H9 (cell line): ENCODE measurements around the gene PCBD2. TPM values are rescaled to one million over a fixed set of nuclear protein-coding genes. Genes with fewer than 3 reads are reported as not detected.

ENCODE experiments used
- DNase-seq: peaks from one replicate; pipeline ENCODE4 v3.0.0-alpha.2; 2017
- H2AFZ ChIP-seq: one replicate; pipeline ENCODE4 v1.6.1; 2013; ENCODE audit warnings: mild to moderate bottlenecking, low read length, control low read depth, moderate library complexity
- H2AK5ac ChIP-seq: 2 replicates; pipeline ENCODE4 v1.6.1; 2013; ENCODE audit warnings: low read length, control low read depth, mixed read lengths; ENCODE audit not compliant: insufficient read length
- H2BK120ac ChIP-seq: one replicate; pipeline ENCODE4 v1.6.1; 2013; ENCODE audit warnings: low read depth, mild to moderate bottlenecking, low read length, control low read depth, inconsistent platforms; ENCODE audit not compliant: poor library complexity, severe bottlenecking
- H2BK12ac ChIP-seq: 2 replicates; pipeline ENCODE4 v1.6.1; 2013; ENCODE audit warnings: low read length, control low read depth, mixed read lengths, low read depth; ENCODE audit not compliant: insufficient read length
- H2BK15ac ChIP-seq: 2 replicates; pipeline ENCODE4 v1.6.1; 2013; ENCODE audit warnings: low read depth, low read length, control low read depth
- H2BK20ac ChIP-seq: one replicate; pipeline ENCODE4 v1.6.1; 2013; ENCODE audit warnings: low read depth, mild to moderate bottlenecking, low read length, control low read depth, inconsistent platforms; ENCODE audit not compliant: poor library complexity, severe bottlenecking
- H2BK5ac ChIP-seq: 2 replicates; pipeline ENCODE4 v1.6.1; 2013; ENCODE audit warnings: low read length, control low read depth, mixed read lengths; ENCODE audit not compliant: insufficient read length
- H3K14ac ChIP-seq: 2 replicates; pipeline ENCODE4 v1.6.1; 2013; ENCODE audit warnings: low read length, control low read depth; ENCODE audit not compliant: insufficient read depth
- H3K18ac ChIP-seq: 2 replicates; pipeline ENCODE4 v1.6.1; 2013; ENCODE audit warnings: low read depth, mild to moderate bottlenecking, mixed read lengths, low read length, control low read depth; ENCODE audit not compliant: insufficient read length
- H3K23ac ChIP-seq: 2 replicates; pipeline ENCODE4 v1.6.1; 2013; ENCODE audit warnings: low read length, control low read depth, mixed read lengths, low read depth; ENCODE audit not compliant: insufficient read length
- H3K23me2 ChIP-seq: 2 replicates; pipeline ENCODE4 v1.6.1; 2013; ENCODE audit warnings: low read depth, mild to moderate bottlenecking, mixed read lengths, low read length, control low read depth; ENCODE audit not compliant: insufficient read length, poor library complexity, severe bottlenecking
- H3K27ac ChIP-seq: 2 replicates; pipeline ENCODE4 v1.5.1; 2013; ENCODE audit warnings: low read length, control low read depth, mixed read lengths, low read depth; ENCODE audit not compliant: insufficient read length
- H3K27me3 ChIP-seq: 2 replicates; pipeline ENCODE4 v1.6.1; 2013; ENCODE audit warnings: low read length, control low read depth, inconsistent platforms; ENCODE audit not compliant: insufficient read depth
- H3K4ac ChIP-seq: 2 replicates; pipeline ENCODE4 v1.6.1; 2013; ENCODE audit warnings: low read depth, mild to moderate bottlenecking, control low read depth, inconsistent platforms, low read length, moderate library complexity
- H3K4me1 ChIP-seq: 2 replicates; pipeline ENCODE4 v1.6.1; 2013; ENCODE audit warnings: low read length, control low read depth, inconsistent platforms; ENCODE audit not compliant: insufficient read depth
- H3K4me2 ChIP-seq: 2 replicates; pipeline ENCODE4 v1.6.1; 2013; ENCODE audit warnings: low read length, control low read depth, mixed read lengths; ENCODE audit not compliant: insufficient read length, insufficient read depth
- H3K56ac ChIP-seq: 2 replicates; pipeline ENCODE4 v1.6.1; 2013; ENCODE audit warnings: low read depth, mild to moderate bottlenecking, mixed read lengths, low read length, control low read depth; ENCODE audit not compliant: insufficient read length
- H3K79me1 ChIP-seq: 2 replicates; pipeline ENCODE4 v1.6.1; 2013; ENCODE audit warnings: low read depth, mild to moderate bottlenecking, moderate library complexity, low read length, control low read depth, inconsistent platforms; ENCODE audit not compliant: insufficient read depth, poor library complexity, severe bottlenecking
- H3K79me2 ChIP-seq: 2 replicates; pipeline ENCODE4 v1.6.1; 2013; ENCODE audit warnings: low read length, control low read depth, inconsistent platforms; ENCODE audit not compliant: insufficient read depth
- H3K9ac ChIP-seq: 2 replicates; pipeline ENCODE4 v1.6.1; 2013; ENCODE audit warnings: low read length, control low read depth, mixed read lengths; ENCODE audit not compliant: insufficient read length; ENCODE audit errors: extremely low read depth
- H3K9me3 ChIP-seq: one replicate; pipeline ENCODE4 v1.6.1; 2013; ENCODE audit warnings: low read depth, low read length, inconsistent platforms; ENCODE audit not compliant: control insufficient read depth
- H3T11ph ChIP-seq: one replicate; pipeline ENCODE4 v1.6.1; 2013; ENCODE audit warnings: mild to moderate bottlenecking, low read length, control low read depth, inconsistent platforms
- H4K20me1 ChIP-seq: one replicate; pipeline ENCODE4 v1.6.1; 2013; ENCODE audit not compliant: control insufficient read depth, insufficient read length, insufficient read depth
- H4K5ac ChIP-seq: 2 replicates; pipeline ENCODE4 v1.6.1; 2013; ENCODE audit warnings: low read depth, mild to moderate bottlenecking, mixed read lengths, low read length, control low read depth; ENCODE audit not compliant: insufficient read length
- H4K8ac ChIP-seq: replicated peaks from 2 replicates; pipeline ENCODE4 v1.6.1; 2013; ENCODE audit warnings: low read length, control low read depth, mixed read lengths, low read depth; ENCODE audit not compliant: insufficient read length
- H4K91ac ChIP-seq: 2 replicates; pipeline ENCODE4 v1.6.1; 2013; ENCODE audit warnings: low read depth, mild to moderate bottlenecking, moderate library complexity, mixed read lengths, low read length, control low read depth; ENCODE audit not compliant: insufficient read length
- H3K27ac Mint-ChIP-seq, 3 experiments: 2 replicates in 2 of 3; 3 replicates in 1 of 3; pipeline ENCODE4 v1.8.0; 2020 to 2021; ENCODE audit warnings: mixed read lengths in 3 of 3, mild to moderate bottlenecking in 1 of 3, moderate library complexity in 1 of 3
- H3K27me3 Mint-ChIP-seq: 2 replicates; pipeline ENCODE4 v1.8.0; 2021; ENCODE audit warnings: low read depth, mild to moderate bottlenecking, moderate library complexity, mixed read lengths
- H3K36me3 Mint-ChIP-seq, 3 experiments: 2 replicates in 2 of 3; 3 replicates in 1 of 3; pipeline ENCODE4 v1.8.0; 2020 to 2021; ENCODE audit warnings: low read depth in 3 of 3, mixed read lengths in 3 of 3; ENCODE audit not compliant: insufficient read depth in 1 of 3
- H3K4me1 Mint-ChIP-seq, 2 experiments: 2 replicates each; pipeline ENCODE4 v1.8.0; 2020; ENCODE audit warnings: mixed read lengths in 2 of 2
- H3K4me3 Mint-ChIP-seq, 2 experiments: 2 replicates in 1 of 2; 3 replicates in 1 of 2; pipeline ENCODE4 v1.8.0; 2020 to 2021; ENCODE audit warnings: mild to moderate bottlenecking in 2 of 2, mixed read lengths in 2 of 2, moderate library complexity in 1 of 2
- H3K9me3 Mint-ChIP-seq, 2 experiments: 2 replicates in 1 of 2; 3 replicates in 1 of 2; pipeline ENCODE4 v1.8.0; 2020; ENCODE audit warnings: mild to moderate bottlenecking in 2 of 2, mixed read lengths in 2 of 2, moderate library complexity in 1 of 2
- CTCF ChIP-seq: fragments of 200-600 bp; sonication (generic); conservative IDR thresholded peaks from 3 replicates; pipeline ENCODE4 v1.8.0; 2021; ENCODE audit warnings: antibody characterized with exemption, mild to moderate bottlenecking
- WGBS: extraction: QIAGEN DNeasy Blood & Tissue Kit; methylation state at CpG from one replicate; pipeline ENCODE4 v1.1.7; 2013; ENCODE audit warnings: missing lambda C conversion rate, low lambda C conversion rate, mixed read lengths; ENCODE audit not compliant: insufficient read length; ENCODE audit errors: extremely low coverage; 5-methylcytosine and 5-hydroxymethylcytosine counted together
- total RNA-seq: library from RNA; stranded (reverse); gene quantifications from 2 replicates; pipeline ENCODE4 v1.2.1, GENCODE V29; 2021

Gene PCBD2
- total RNA-seq, 1 experiment from 2014 or later = 11.9 TPM

GRCh38 chr5:134913254-134913653 is 8.3 kb downstream of the PCBD2 start:
- Histone ChIP-seq H2AFZ (no peak overlapping the region), H2BK5ac (no peak overlapping the region), H3K4me1 (no peaks in the 10 kb centered on the region), H3K9ac (no peak overlapping the region), H2BK120ac (no peak overlapping the region), H2AK5ac (no peak overlapping the region), H3K4me2 (no peak overlapping the region), H4K91ac (no peak overlapping the region), H3K23ac (no peak overlapping the region), H3K79me1 (no peaks in the 10 kb centered on the region), H2BK12ac (no peak overlapping the region), H3K18ac (no peak overlapping the region), H3T11ph (no peak overlapping the region), H4K8ac (no peak overlapping the region), H4K5ac (no peak overlapping the region), H3K56ac (no peak overlapping the region), H3K14ac (no peak overlapping the region), H2BK20ac (no peak overlapping the region), H4K20me1 (no peaks in the 10 kb centered on the region), H3K4ac (no peak overlapping the region), H3K27ac (no peak overlapping the region), H3K27me3 (no peaks in the 10 kb centered on the region), H3K9me3 (no peaks in the 10 kb centered on the region), H3K79me2 (no peaks in the 10 kb centered on the region), H2BK15ac (no peak overlapping the region), H3K23me2 (no peaks in the 10 kb centered on the region)
- H3K36me3 Mint-ChIP-seq = peaks cover 3 to 28% (median 13%) of the 10 kb centered on the region in 3 experiments; a peak in 5 of 7 replicates
- WGBS = no CpG with 5 or more reads among the region's 3 CpGs
- TF ChIP-seq CTCF = no peak
- H3K4me3 Mint-ChIP-seq = no peak overlapping the region
- no peaks in the 10 kb centered on the region for H3K27me3 Mint-ChIP-seq
- H3K9me3 Mint-ChIP-seq = no peaks in the 10 kb centered on the region
- H3K27ac Mint-ChIP-seq = no peak overlapping the region
- no peak for DNase-seq
- H3K4me1 Mint-ChIP-seq = peaks cover 4% of the 10 kb centered on the region in 2 experiments; a peak in 2 of 4 replicates
